Astrocyte (in vitro differentiated cells and primary cell): ENCODE results near the gene OR4K13. TPM values are rescaled to one million over a fixed set of nuclear protein-coding genes. Genes with fewer than 3 reads are reported as not detected.

Experiments used
- DNase-seq: peaks from one replicate; pipeline ENCODE4 v3.0.0-alpha.2; 2010; ENCODE audit warnings: low read depth
- FAIRE-seq: peaks from 2 replicates; lab custom pipeline; 2011; peaks lifted over from hg19 to GRCh38; lab: Jason Lieb, UNC
- H2AFZ ChIP-seq: 2 replicates; pipeline ENCODE4 v1.6.0; 2012; ENCODE audit warnings: low read depth, low read length, inconsistent platforms
- H3K27ac ChIP-seq: 2 replicates; pipeline ENCODE4 v1.5.1; 2011; ENCODE audit warnings: low read depth, low read length, inconsistent platforms
- H3K27me3 ChIP-seq: 2 replicates; pipeline ENCODE4 v1.6.0; 2011; ENCODE audit warnings: low read length, inconsistent platforms; ENCODE audit not compliant: insufficient read depth
- H3K36me3 ChIP-seq: 2 replicates; pipeline ENCODE4 v1.5.1; 2011; ENCODE audit warnings: low read length, inconsistent platforms; ENCODE audit not compliant: insufficient read depth
- H3K4me1 ChIP-seq: 2 replicates; pipeline ENCODE4 v1.5.1; 2011; ENCODE audit warnings: low read length, inconsistent platforms; ENCODE audit not compliant: insufficient read depth
- H3K4me2 ChIP-seq: 2 replicates; pipeline ENCODE4 v1.6.0; 2012; ENCODE audit warnings: low read length, inconsistent platforms
- H3K4me3 ChIP-seq: 2 replicates; pipeline ENCODE4 v1.5.1; 2011; ENCODE audit warnings: low read depth, mild to moderate bottlenecking, low read length, inconsistent platforms; ENCODE audit not compliant: insufficient read depth
- H3K79me2 ChIP-seq: 2 replicates; pipeline ENCODE4 v1.6.0; 2012; ENCODE audit warnings: mild to moderate bottlenecking, low read length, inconsistent platforms; ENCODE audit not compliant: insufficient read depth
- H3K9ac ChIP-seq: 2 replicates; pipeline ENCODE4 v1.6.0; 2012; ENCODE audit warnings: mild to moderate bottlenecking, low read length, inconsistent platforms
- H3K9me3 ChIP-seq: 2 replicates; pipeline ENCODE4 v1.5.1; 2012; ENCODE audit warnings: low read depth, mild to moderate bottlenecking, low read length, inconsistent platforms; ENCODE audit not compliant: insufficient read depth
- H4K20me1 ChIP-seq: 2 replicates; pipeline ENCODE4 v1.6.0; 2012; ENCODE audit warnings: low read length, inconsistent platforms; ENCODE audit not compliant: insufficient read depth
- H3K27ac Mint-ChIP-seq: one replicate; pipeline ENCODE4 v1.8.0; 2021; ENCODE audit warnings: mild to moderate bottlenecking, mixed read lengths; ENCODE audit not compliant: unreplicated experiment
- H3K27me3 Mint-ChIP-seq: one replicate; pipeline ENCODE4 v1.8.0; 2021; ENCODE audit warnings: low read depth, mixed read lengths; ENCODE audit not compliant: unreplicated experiment
- H3K36me3 Mint-ChIP-seq: one replicate; pipeline ENCODE4 v1.8.0; 2021; ENCODE audit warnings: low read depth, mixed read lengths; ENCODE audit not compliant: unreplicated experiment
- H3K4me1 Mint-ChIP-seq: one replicate; pipeline ENCODE4 v1.8.0; 2021; ENCODE audit warnings: low read depth, mixed read lengths; ENCODE audit not compliant: unreplicated experiment
- H3K4me3 Mint-ChIP-seq: one replicate; pipeline ENCODE4 v1.8.0; 2021; ENCODE audit warnings: mild to moderate bottlenecking, moderate library complexity, mixed read lengths; ENCODE audit not compliant: unreplicated experiment
- H3K9me3 Mint-ChIP-seq: one replicate; pipeline ENCODE4 v1.8.0; 2021; ENCODE audit warnings: mild to moderate bottlenecking, mixed read lengths; ENCODE audit not compliant: unreplicated experiment
- CTCF ChIP-seq: IDR thresholded peaks from 2 replicates; pipeline ENCODE4 v1.5.1; 2011; ENCODE audit warnings: low read depth, mild to moderate bottlenecking, inconsistent platforms, low read length, moderate library complexity; ENCODE audit not compliant: insufficient read depth
- EZH2 ChIP-seq: IDR thresholded peaks from 2 replicates; pipeline ENCODE4 v1.6.1; 2012; ENCODE audit warnings: mild to moderate bottlenecking, low read length, inconsistent platforms; ENCODE audit not compliant: insufficient read depth
- total RNA-seq: library from RNA; stranded (reverse); gene quantifications from 2 replicates; pipeline ENCODE4 v1.2.1, GENCODE V29; 2021

Gene OR4K13
- total RNA-seq, 1 donor from 2014 or later = not detected

- DNase-seq (no peak), FAIRE-seq (no peak)
- no peak overlapping the region for H3K27ac Mint-ChIP-seq
- Histone ChIP-seq H3K4me1 (no peaks in the 10 kb centered on the region), H3K79me2 (no peaks in the 10 kb centered on the region), H3K4me3 (no peak overlapping the region), H3K27ac (no peak overlapping the region), H2AFZ (no peak overlapping the region), H3K9me3 (peaks cover 5% of the 10 kb centered on the region), H3K9ac (no peak overlapping the region), H3K4me2 (no peak overlapping the region), H3K27me3 (no peaks in the 10 kb centered on the region), H4K20me1 (no peaks in the 10 kb centered on the region), H3K36me3 (no peaks in the 10 kb centered on the region)
- H3K27me3 Mint-ChIP-seq = no peaks in the 10 kb centered on the region
- no peaks in the 10 kb centered on the region for H3K4me1 Mint-ChIP-seq
- no peaks in the 10 kb centered on the region for H3K36me3 Mint-ChIP-seq
- H3K9me3 Mint-ChIP-seq = peaks cover 9% of the 10 kb centered on the region
- H3K4me3 Mint-ChIP-seq = no peak overlapping the region
- TF ChIP-seq EZH2 = no peak
- TF ChIP-seq CTCF = no peak
These were observed 8.4 kb upstream of the OR4K13 start for GRCh38 chr14:20044243-20044642.

GRCh38 chr14:20035449-20035848, 389 bp downstream of the OR4K13 start:
- no peak for TF ChIP-seq EZH2
- TF ChIP-seq CTCF = no peak
- no peak for FAIRE-seq

DNA sequence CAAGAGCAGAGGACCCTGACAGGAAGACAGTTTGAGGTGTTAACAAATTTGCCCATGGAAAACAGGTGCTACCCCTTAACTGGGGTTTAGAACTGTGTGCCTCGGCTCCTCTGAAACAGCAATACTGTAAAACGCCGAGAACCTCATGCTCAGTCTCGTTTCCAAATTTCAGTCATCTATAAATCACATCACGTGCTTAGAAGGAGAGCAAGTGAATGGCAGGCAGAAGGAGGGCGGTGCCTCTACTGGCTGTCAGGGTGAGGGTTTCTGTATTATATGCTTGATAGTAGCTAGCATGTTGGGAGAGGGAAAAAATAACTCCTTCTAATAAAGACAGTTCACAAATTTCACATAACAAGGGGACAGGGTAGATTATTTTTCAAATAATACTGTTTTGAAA, 4.8 kb downstream of the OR4K13 start:
- H3K27ac ChIP-seq = no peak overlapping the region
- Mint-ChIP-seq H3K27ac (no peak overlapping the region), H3K4me3 (no peak overlapping the region), H3K36me3 (no peaks in the 10 kb centered on the region), H3K27me3 (no peaks in the 10 kb centered on the region), H3K9me3 (peaks cover 4% of the 10 kb centered on the region), H3K4me1 (no peaks in the 10 kb centered on the region)
- H3K27me3 ChIP-seq = no peaks in the 10 kb centered on the region
- no peaks in the 10 kb centered on the region for H3K9me3 ChIP-seq
- no peaks in the 10 kb centered on the region for H3K36me3 ChIP-seq
- H3K4me2 ChIP-seq = no peak overlapping the region
- no peak for TF ChIP-seq EZH2
- no peak for DNase-seq
- no peak overlapping the region for H3K4me3 ChIP-seq
- no peaks in the 10 kb centered on the region for H3K79me2 ChIP-seq
- no peaks in the 10 kb centered on the region for H4K20me1 ChIP-seq
- H3K9ac ChIP-seq = no peak overlapping the region
- no peak overlapping the region for H2AFZ ChIP-seq
- H3K4me1 ChIP-seq = no peaks in the 10 kb centered on the region
- no peak for FAIRE-seq

More at GRCh38 chr14:20035449-20035848, 389 bp downstream of the OR4K13 start:
- Histone ChIP-seq H3K4me1 (no peaks in the 10 kb centered on the region), H3K9ac (no peak overlapping the region), H3K27me3 (no peaks in the 10 kb centered on the region), H3K4me2 (no peak overlapping the region), H3K36me3 (no peaks in the 10 kb centered on the region), H3K27ac (no peak overlapping the region), H3K79me2 (no peaks in the 10 kb centered on the region), H3K4me3 (no peak overlapping the region), H2AFZ (no peak overlapping the region), H4K20me1 (no peaks in the 10 kb centered on the region), H3K9me3 (no peaks in the 10 kb centered on the region)
- peaks cover 5% of the 10 kb centered on the region for H3K9me3 Mint-ChIP-seq
- no peaks in the 10 kb centered on the region for H3K27me3 Mint-ChIP-seq
- H3K27ac Mint-ChIP-seq = no peak overlapping the region
- no peaks in the 10 kb centered on the region for H3K4me1 Mint-ChIP-seq
- no peak for DNase-seq
- H3K36me3 Mint-ChIP-seq = no peaks in the 10 kb centered on the region
- no peak overlapping the region for H3K4me3 Mint-ChIP-seq
